ENCODE results near the gene KRTAP5-4. TPM values are rescaled to one million over a fixed set of nuclear protein-coding genes. Genes with fewer than 3 reads are reported as not detected.

Gene KRTAP5-4
- total RNA-seq, 1 experiment from 2014 or later, result not detected

DNA sequence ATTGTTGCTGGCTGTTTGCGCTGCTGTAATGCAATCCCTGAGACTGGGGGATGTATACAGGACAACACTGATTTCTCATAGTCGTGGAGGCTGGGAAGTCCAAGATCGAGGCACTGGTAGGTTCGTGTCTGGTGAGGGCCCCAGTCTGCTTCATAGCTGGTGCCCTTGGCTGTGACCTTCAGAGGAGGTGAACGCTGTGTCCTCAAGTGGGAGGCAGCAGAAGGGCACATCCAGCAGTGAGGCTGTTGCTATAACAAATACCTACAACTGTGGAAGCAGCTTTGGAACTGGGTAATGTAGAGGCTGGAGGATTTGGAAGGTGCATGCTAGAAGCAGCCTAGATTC is 29.0 kb upstream of the KRTAP5-4 start:
- no peak for DNase-seq (ENCODE audit: unreplicated experiment)
- intact Hi-C loops (cut with micrococcal nuclease), result loop anchor here (5.0 kb wide), 1 partner anchor 41 kb away; no protein-coding TSS in a partner anchor
- H3K4me3 Mint-ChIP-seq (ENCODE audit: unreplicated experiment), result no peak overlapping the region
- H3K27me3 Mint-ChIP-seq (ENCODE audit: insufficient read depth, unreplicated experiment), result peaks cover 14% of the 10 kb centered on the region
- H3K4me1 Mint-ChIP-seq (ENCODE audit: insufficient read depth, unreplicated experiment), result peaks cover 4% of the 10 kb centered on the region
- peaks cover 6% of the 10 kb centered on the region for H3K36me3 Mint-ChIP-seq (ENCODE audit: insufficient read depth, unreplicated experiment)
- no peaks in the 10 kb centered on the region for H3K9me3 Mint-ChIP-seq (ENCODE audit: unreplicated experiment)
- ChIA-PET CTCF (interaction anchor here (0.6 to 10.0 kb wide), 11 partner anchors 11 to 502 kb away, joined by 3 to 165 read pairs (median 6); partner anchors contain the start of gene SYT8), POLR2A (interaction anchor here (2.4 kb wide), 1 partner anchor 43 kb away, joined by 7 read pairs; no protein-coding TSS in a partner anchor)
- no TSS peak for BruUV-seq (replicated peaks)
- no peak for TF ChIP-seq CTCF (IDR thresholded peaks at IDR 0.05; ENCODE audit: unreplicated experiment)
- no peak overlapping the region for H3K27ac Mint-ChIP-seq (ENCODE audit: low read depth, unreplicated experiment)

- intact Hi-C loops (cut with micrococcal nuclease), result loop anchor here (5.0 kb wide), 1 partner anchor 42 kb away; no protein-coding TSS in a partner anchor
- Mint-ChIP-seq H3K4me3 (ENCODE audit: unreplicated experiment) (no peak overlapping the region), H3K4me1 (ENCODE audit: insufficient read depth, unreplicated experiment) (peaks cover 4% of the 10 kb centered on the region), H3K36me3 (ENCODE audit: insufficient read depth, unreplicated experiment) (peaks cover 6% of the 10 kb centered on the region), H3K9me3 (ENCODE audit: unreplicated experiment) (no peaks in the 10 kb centered on the region), H3K27me3 (ENCODE audit: insufficient read depth, unreplicated experiment) (peaks cover 16% of the 10 kb centered on the region), H3K27ac (ENCODE audit: low read depth, unreplicated experiment) (no peak overlapping the region)
- CTCF ChIA-PET, result interaction anchor here (0.6 to 10.0 kb wide), 11 partner anchors 10 to 502 kb away, joined by 3 to 165 read pairs (median 6); partner anchors contain the start of gene SYT8
- no TSS peak for BruUV-seq (replicated peaks)
- no peak for DNase-seq (ENCODE audit: unreplicated experiment)
- TF ChIP-seq CTCF (IDR thresholded peaks at IDR 0.05; ENCODE audit: unreplicated experiment), result no peak
- POLR2A ChIA-PET, result interaction anchor here (0.5 kb wide), 1 partner anchor 69 kb away, joined by 3 read pairs; no protein-coding TSS in a partner anchor
Measured at GRCh38 chr11:1650034-1650917, 28.3 kb upstream of the KRTAP5-4 start.

DNA sequence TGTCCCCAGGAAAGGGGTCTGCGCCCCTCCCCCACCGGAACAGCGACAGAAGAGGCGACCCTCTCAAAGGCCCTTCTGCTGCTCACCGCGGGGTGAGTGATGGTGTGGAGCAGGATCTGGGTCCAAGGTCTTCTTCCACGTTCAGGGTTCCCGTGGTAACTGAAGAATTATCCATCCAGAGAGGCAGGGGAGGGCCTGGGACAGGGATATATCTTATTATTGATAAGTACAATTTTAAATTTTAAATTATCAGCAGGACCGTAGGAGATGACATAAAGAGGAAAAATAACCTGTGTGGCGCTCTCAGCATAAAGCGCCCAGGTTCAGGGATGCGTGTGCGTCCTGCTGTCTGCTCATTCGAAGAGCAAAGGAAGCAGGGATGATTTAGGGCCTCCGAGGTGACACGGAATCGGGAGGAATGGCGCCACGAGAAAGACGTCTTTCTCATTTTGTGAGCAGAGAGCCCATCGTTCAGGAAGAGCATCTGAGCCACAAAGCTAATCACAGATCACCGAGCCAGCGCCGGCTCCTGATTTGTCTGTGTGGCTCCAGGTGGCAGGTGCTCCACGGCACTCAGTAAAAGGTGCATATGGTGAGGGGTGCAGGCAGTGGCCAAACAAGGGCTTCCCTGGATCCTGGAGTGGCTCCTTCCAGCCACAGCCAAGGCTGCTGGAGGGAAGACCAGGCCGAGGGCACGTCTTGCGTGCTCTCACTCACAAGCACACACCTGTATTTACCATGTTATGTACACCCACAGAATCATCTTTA is 26.9 kb upstream of the KRTAP5-4 start:
- CTCF ChIA-PET, result interaction anchor here (0.7 to 10.0 kb wide), 4 partner anchors 9 to 504 kb away, joined by 3 to 165 read pairs (median 11); no protein-coding TSS in a partner anchor
- Mint-ChIP-seq H3K9me3 (ENCODE audit: unreplicated experiment) (no peaks in the 10 kb centered on the region), H3K27me3 (ENCODE audit: insufficient read depth, unreplicated experiment) (peaks cover 30% of the 10 kb centered on the region)

More for the DNA sequence above, 26.9 kb upstream of the KRTAP5-4 start:
- Mint-ChIP-seq H3K4me3 (ENCODE audit: unreplicated experiment) (no peak overlapping the region), H3K27ac (ENCODE audit: low read depth, unreplicated experiment) (no peak overlapping the region), H3K4me1 (ENCODE audit: insufficient read depth, unreplicated experiment) (peaks cover 4% of the 10 kb centered on the region), H3K36me3 (ENCODE audit: insufficient read depth, unreplicated experiment) (peaks cover 6% of the 10 kb centered on the region)
- no peak for DNase-seq (ENCODE audit: unreplicated experiment)
- TF ChIP-seq CTCF (IDR thresholded peaks at IDR 0.05; ENCODE audit: unreplicated experiment), result no peak
- BruUV-seq (replicated peaks), result no TSS peak
- POLR2A ChIA-PET, result no interaction called here
- intact Hi-C loops (cut with micrococcal nuclease), result no loop called here
